HepG2 (cell line): ENCODE data around the gene RAC3. TPM values are rescaled to one million over a fixed set of nuclear protein-coding genes. Genes with fewer than 3 reads are reported as not detected.

Experiments
- CHCHD3 ChIP-seq: sonication (generic); formaldehyde crosslinking; IDR thresholded peaks from 2 replicates; pipeline ENCODE4 v1.8.0; 2022; ENCODE audit warnings: mild to moderate bottlenecking, missing genetic modification reagents, moderate library complexity
- DMTF1 ChIP-seq: sonication (generic); formaldehyde crosslinking; IDR thresholded peaks from 2 replicates; pipeline ENCODE4 v1.4.0; 2020; ENCODE audit warnings: mild to moderate bottlenecking, missing genetic modification reagents
- HNF1B ChIP-seq: sonication (generic); formaldehyde crosslinking; IDR thresholded peaks from 2 replicates; pipeline ENCODE4 v1.5.1; 2020; ENCODE audit warnings: mild to moderate bottlenecking, moderate library complexity, missing genetic modification reagents
- NCOA5 ChIP-seq: sonication (generic); formaldehyde crosslinking; IDR thresholded peaks from 2 replicates; pipeline ENCODE4 v1.4.0; 2020; ENCODE audit warnings: missing genetic modification reagents
- PCBP2 ChIP-seq: fragments of 200-400 bp; formaldehyde crosslinking; optimal IDR thresholded peaks from 2 replicates; pipeline ENCODE3; 2018; ENCODE audit warnings: low read length, low read depth; ENCODE audit not compliant: poor library complexity, severe bottlenecking
- RCOR2 ChIP-seq: IDR thresholded peaks from 2 replicates; pipeline ENCODE4 v1.6.1; 2016; ENCODE audit warnings: missing biosample characterization, missing genetic modification reagents
- SMAD9 ChIP-seq: sonication (generic); formaldehyde crosslinking; IDR thresholded peaks from 2 replicates; pipeline ENCODE4 v1.5.1; 2020; ENCODE audit warnings: mild to moderate bottlenecking, missing genetic modification reagents
- TAF15 ChIP-seq: fragments of 200-400 bp; formaldehyde crosslinking; IDR thresholded peaks from one replicate; pipeline ENCODE4 v1.6.1; 2018; ENCODE audit warnings: mild to moderate bottlenecking, low read depth, low read length; ENCODE audit not compliant: poor library complexity, severe bottlenecking
- ZBTB26 ChIP-seq: IDR thresholded peaks from 2 replicates; pipeline ENCODE4 v1.6.1; 2016; ENCODE audit warnings: missing compliant biosample characterization, missing genetic modification reagents, borderline replicate concordance
- ZNF143 ChIP-seq: sonication (generic); formaldehyde crosslinking; IDR thresholded peaks from 2 replicates; pipeline ENCODE4 v1.4.0; 2020; ENCODE audit warnings: missing genetic modification reagents
- ZNF205 ChIP-seq: IDR thresholded peaks from 2 replicates; pipeline ENCODE4 v1.6.1; 2018; ENCODE audit warnings: missing biosample characterization, missing genetic modification reagents
- polyA plus RNA-seq, 8 experiments: library from polyadenylated mRNA; depleted of rRNA in 3 of 8; stranded (reverse) in 7 of 8; unstranded in 1 of 8; fragments of >200 nt; fragmentation: Illumina TruSeq in 4 of 8; extraction: Trizol in 4 of 8; gene quantifications; 2 replicates each; pipeline versions ENCODE4 v1.2.1 to v1.2.3, GENCODE V29; 2011 to 2016; ENCODE audit warnings: low read depth in 4 of 8, missing spikeins in 1 of 8, mixed read lengths in 1 of 8; ENCODE audit not compliant: insufficient read depth in 1 of 8
- total RNA-seq, 5 experiments: library from RNA; depleted of rRNA; stranded (reverse); fragments of >200 nt; fragmentation: Illumina TruSeq; extraction: Trizol; gene quantifications; 2 replicates each; pipeline ENCODE4 v1.2.3, GENCODE V29; 2016; ENCODE audit warnings: low read depth in 1 of 5
- TF ChIP-seq, protein P1 (sequence below): sonication (generic); formaldehyde crosslinking; IDR thresholded peaks from 2 replicates; pipeline ENCODE4 v1.8.0; 2022; ENCODE audit warnings: low read depth, missing genetic modification reagents
- TF ChIP-seq, protein P2 (sequence below): sonication (generic); formaldehyde crosslinking; IDR thresholded peaks from 2 replicates; pipeline ENCODE4 v1.4.0; 2020; ENCODE audit warnings: mild to moderate bottlenecking, missing genetic modification reagents, borderline replicate concordance

RAC3 gene
- total and polyA plus RNA-seq, 2 of the 13 experiments (the other 11 are each of a cell fraction or from before 2014, with no cell fraction given), result 10.5 to 21.3 TPM

DNA sequence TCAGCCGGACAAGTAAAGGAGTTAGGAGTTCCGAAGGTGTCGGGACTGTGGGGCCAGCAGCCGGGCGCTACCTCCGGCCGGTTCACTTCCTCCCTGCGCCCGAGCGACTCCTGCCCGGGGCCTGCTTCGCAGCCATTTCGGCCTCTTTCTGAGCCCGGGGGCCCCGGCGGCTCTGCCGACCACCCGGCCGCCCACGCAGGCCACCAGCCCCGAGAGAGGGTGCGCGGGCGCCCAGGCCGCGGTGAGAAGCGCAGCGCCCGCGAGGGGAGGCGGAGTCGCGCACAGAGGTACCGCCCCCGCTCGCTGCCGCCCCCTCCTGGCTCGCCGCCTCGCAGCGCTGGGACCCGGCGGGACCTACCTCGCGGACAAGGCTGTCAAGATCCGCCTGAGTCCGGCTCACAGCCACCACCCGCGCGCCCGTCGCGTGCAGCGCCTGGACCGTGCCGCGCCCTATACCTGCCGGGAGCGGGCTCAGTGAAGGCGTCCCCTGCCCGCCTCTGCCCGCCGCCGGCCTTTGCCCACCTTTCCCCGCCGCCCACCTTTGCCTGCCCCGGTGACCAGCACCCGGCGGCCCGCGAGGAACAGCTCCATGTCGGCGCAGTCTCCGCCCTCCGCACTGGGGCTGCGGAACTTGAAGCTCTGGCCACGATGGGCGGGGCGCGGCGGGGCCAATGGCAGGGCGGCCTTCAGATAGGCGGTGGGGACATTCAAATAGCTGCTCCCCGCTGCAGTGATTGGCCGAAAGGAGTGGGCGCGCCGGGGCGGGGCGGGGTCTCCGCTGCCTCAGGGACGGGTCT is 5.8 kb downstream of the RAC3 start, which contains the start of gene DCXR (continued):
- TF ChIP-seq HNF1B (CRISPR knock-in tag), result no peak; the same call in none of the 2 replicates
- no peak for TF ChIP-seq DMTF1 (CRISPR knock-in tag)
- TF ChIP-seq ZNF143 (CRISPR knock-in tag), result no peak; the same call in 1 of the 2 replicates
- TF ChIP-seq RCOR2, result no peak
- TF ChIP-seq, protein P1, sequence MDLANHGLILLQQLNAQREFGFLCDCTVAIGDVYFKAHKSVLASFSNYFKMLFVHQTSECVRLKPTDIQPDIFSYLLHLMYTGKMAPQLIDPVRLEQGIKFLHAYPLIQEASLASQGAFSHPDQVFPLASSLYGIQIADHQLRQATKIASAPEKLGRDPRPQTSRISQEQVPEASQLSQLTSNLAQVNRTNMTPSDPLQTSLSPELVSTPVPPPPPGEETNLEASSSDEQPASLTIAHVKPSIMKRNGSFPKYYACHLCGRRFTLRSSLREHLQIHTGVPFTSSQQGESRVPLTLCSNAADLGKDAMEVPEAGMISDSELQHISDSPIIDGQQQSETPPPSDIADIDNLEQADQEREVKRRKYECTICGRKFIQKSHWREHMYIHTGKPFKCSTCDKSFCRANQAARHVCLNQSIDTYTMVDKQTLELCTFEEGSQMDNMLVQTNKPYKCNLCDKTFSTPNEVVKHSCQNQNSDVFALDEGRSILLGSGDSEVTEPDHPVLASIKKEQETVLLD (CRISPR knock-in tag), result 0 out of 2 replicates have a peak, but pooled peaks have one; percentile 21
- peak; percentile 97 for TF ChIP-seq TAF15
- no peak for TF ChIP-seq NCOA5 (CRISPR knock-in tag)
- TF ChIP-seq, protein P2, sequence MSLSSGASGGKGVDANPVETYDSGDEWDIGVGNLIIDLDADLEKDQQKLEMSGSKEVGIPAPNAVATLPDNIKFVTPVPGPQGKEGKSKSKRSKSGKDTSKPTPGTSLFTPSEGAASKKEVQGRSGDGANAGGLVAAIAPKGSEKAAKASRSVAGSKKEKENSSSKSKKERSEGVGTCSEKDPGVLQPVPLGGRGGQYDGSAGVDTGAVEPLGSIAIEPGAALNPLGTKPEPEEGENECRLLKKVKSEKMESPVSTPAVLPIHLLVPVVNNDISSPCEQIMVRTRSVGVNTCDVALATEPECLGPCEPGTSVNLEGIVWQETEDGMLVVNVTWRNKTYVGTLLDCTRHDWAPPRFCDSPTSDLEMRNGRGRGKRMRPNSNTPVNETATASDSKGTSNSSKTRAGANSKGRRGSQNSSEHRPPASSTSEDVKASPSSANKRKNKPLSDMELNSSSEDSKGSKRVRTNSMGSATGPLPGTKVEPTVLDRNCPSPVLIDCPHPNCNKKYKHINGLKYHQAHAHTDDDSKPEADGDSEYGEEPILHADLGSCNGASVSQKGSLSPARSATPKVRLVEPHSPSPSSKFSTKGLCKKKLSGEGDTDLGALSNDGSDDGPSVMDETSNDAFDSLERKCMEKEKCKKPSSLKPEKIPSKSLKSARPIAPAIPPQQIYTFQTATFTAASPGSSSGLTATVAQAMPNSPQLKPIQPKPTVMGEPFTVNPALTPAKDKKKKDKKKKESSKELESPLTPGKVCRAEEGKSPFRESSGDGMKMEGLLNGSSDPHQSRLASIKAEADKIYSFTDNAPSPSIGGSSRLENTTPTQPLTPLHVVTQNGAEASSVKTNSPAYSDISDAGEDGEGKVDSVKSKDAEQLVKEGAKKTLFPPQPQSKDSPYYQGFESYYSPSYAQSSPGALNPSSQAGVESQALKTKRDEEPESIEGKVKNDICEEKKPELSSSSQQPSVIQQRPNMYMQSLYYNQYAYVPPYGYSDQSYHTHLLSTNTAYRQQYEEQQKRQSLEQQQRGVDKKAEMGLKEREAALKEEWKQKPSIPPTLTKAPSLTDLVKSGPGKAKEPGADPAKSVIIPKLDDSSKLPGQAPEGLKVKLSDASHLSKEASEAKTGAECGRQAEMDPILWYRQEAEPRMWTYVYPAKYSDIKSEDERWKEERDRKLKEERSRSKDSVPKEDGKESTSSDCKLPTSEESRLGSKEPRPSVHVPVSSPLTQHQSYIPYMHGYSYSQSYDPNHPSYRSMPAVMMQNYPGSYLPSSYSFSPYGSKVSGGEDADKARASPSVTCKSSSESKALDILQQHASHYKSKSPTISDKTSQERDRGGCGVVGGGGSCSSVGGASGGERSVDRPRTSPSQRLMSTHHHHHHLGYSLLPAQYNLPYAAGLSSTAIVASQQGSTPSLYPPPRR (CRISPR knock-in tag), result peak; percentile 64
- no peak for TF ChIP-seq PCBP2
- peak; percentile 66; the same call in 1 of the 2 replicates for TF ChIP-seq ZNF205
- TF ChIP-seq ZBTB26 (CRISPR knock-in tag), result peak; percentile 87; the same call in 1 of the 2 replicates
- no peak for TF ChIP-seq CHCHD3 (CRISPR knock-in tag)
- peak; percentile 14; the same call in 1 of the 2 replicates for TF ChIP-seq SMAD9 (CRISPR knock-in tag)
